ENCODE measurements around the gene IMPG1.

DNA sequence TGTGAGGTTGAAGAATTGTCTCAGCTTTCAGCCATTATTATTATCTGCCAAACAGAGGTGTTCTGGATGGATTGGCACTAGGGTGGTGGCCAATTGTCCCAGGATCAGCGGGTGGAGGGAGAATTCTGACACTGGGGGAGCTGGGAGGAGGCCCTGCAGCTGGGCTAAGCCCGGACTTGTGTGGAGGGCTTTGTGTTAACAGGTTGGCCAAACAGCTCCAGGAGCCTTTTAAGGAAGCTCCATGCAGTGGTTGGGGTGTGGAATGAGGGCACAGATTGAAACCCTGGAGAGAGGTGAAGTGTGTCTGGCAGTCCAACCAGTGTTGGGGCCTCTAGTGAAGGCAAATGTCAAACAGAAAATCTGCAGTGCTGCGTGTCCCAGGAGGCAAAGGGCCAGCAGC, 135.8 kb downstream of the IMPG1 start:
- TF ChIP-seq, protein P1, sequence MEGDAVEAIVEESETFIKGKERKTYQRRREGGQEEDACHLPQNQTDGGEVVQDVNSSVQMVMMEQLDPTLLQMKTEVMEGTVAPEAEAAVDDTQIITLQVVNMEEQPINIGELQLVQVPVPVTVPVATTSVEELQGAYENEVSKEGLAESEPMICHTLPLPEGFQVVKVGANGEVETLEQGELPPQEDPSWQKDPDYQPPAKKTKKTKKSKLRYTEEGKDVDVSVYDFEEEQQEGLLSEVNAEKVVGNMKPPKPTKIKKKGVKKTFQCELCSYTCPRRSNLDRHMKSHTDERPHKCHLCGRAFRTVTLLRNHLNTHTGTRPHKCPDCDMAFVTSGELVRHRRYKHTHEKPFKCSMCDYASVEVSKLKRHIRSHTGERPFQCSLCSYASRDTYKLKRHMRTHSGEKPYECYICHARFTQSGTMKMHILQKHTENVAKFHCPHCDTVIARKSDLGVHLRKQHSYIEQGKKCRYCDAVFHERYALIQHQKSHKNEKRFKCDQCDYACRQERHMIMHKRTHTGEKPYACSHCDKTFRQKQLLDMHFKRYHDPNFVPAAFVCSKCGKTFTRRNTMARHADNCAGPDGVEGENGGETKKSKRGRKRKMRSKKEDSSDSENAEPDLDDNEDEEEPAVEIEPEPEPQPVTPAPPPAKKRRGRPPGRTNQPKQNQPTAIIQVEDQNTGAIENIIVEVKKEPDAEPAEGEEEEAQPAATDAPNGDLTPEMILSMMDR (conservative IDR thresholded peaks at IDR 0.05; ENCODE audit: low read length), result no peak
- TF ChIP-seq EZH2phosphoT487 (IDR thresholded peaks at IDR 0.05; ENCODE audit: borderline replicate concordance, low read depth, low read length), result no peak

Data from OCI-LY7 (cell line).